Mesodermal cell (in vitro differentiated cells): ENCODE data around the gene ATP12A.

ENCODE experiments used
- H3K27ac ChIP-seq: 2 replicates; pipeline ENCODE4 v1.7.0; 2013; ENCODE audit warnings: mild to moderate bottlenecking, low read depth, low read length, moderate library complexity; ENCODE audit not compliant: severe bottlenecking
- H3K36me3 ChIP-seq: 2 replicates; pipeline ENCODE4 v1.7.1; 2013; ENCODE audit warnings: mild to moderate bottlenecking, low read length, moderate library complexity; ENCODE audit not compliant: control insufficient read depth, insufficient read depth
- H3K4me1 ChIP-seq: one replicate; pipeline ENCODE4 v1.7.1; 2013; ENCODE audit warnings: mild to moderate bottlenecking, low read length; ENCODE audit not compliant: insufficient read depth, control insufficient read depth, poor library complexity, severe bottlenecking
- H3K4me3 ChIP-seq: 2 replicates; pipeline ENCODE4 v1.7.0; 2013; ENCODE audit warnings: low read length, control low read depth, mild to moderate bottlenecking; ENCODE audit not compliant: insufficient read depth, poor library complexity, severe bottlenecking; ENCODE audit errors: extremely low read depth
- H3K9me3 ChIP-seq: 2 replicates; pipeline ENCODE4 v1.7.1; 2013; ENCODE audit warnings: mild to moderate bottlenecking, low read length, moderate library complexity; ENCODE audit not compliant: control insufficient read depth
- WGBS, 2 experiments: methylation state at CpG; one replicate each; pipeline ENCODE4 v1.1.5; 2013; ENCODE audit warnings: missing lambda C conversion rate in 2 of 2; ENCODE audit not compliant: insufficient coverage in 2 of 2; 5-methylcytosine and 5-hydroxymethylcytosine counted together

The ATP12A gene

DNA sequence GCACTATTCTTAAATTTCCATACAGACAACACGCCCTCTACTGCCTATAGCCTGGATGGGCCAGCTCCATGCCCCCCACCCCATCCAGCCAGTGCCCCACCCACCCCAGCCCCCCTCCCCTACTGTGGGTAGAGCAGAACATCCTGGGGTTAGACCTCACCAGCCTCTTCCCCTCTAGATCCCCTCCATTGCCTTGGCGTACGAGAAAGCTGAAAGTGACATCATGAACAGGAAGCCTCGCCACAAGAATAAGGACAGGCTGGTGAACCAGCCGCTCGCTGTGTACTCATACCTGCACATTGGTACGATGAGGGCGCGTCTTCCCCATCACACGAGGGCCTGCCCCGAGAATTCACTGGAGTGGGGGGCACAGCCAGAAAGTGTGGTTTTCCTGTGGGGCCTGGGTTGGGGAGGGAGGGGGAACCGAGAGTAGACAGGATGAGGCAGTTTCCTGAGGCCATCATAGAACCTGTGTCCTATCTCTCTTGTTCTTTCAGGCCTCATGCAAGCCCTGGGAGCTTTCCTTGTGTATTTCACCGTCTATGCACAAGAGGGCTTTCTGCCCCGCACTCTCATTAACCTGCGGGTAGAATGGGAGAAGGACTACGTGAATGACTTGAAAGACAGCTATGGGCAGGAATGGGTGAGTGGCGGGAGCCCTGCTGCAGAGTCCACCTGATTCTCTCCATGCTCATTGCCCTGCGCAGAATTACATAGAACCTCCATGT, 29.1 kb downstream of the ATP12A start:
- no peaks in the 10 kb centered on the region for H3K36me3 ChIP-seq
- H3K27ac ChIP-seq = no peak overlapping the region
- H3K4me3 ChIP-seq = no peak overlapping the region
- H3K9me3 ChIP-seq = no peaks in the 10 kb centered on the region
- 89 to 100% methylated on average over 11 to 14 of the region's 18 CpGs for WGBS, 2 experiments
- no peaks in the 10 kb centered on the region for H3K4me1 ChIP-seq

DNA sequence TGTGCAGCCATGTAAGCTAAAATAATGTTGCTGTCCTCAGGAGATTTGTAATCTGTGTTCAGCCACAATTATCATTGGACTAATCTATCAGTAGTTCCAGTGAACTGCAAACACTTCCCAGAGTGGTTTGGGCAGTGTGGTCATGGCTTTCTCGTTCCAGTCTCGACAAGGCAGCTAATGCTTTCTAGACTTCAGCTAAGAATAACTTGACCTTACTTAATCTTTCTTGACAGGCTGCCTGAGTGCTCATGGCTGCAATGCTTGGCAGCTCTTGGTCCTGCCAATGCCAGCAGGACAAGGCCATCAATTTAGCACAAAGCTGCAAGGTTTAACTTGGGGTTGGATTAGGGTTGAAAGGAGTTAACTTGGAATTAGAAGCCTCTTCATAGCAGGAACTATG, 32.8 kb downstream of the ATP12A start:
- WGBS, 2 experiments = 100% methylated on average over 2 of the region's 2 CpGs
- Histone ChIP-seq H3K4me3 (no peak overlapping the region), H3K9me3 (no peaks in the 10 kb centered on the region), H3K36me3 (no peaks in the 10 kb centered on the region), H3K4me1 (no peaks in the 10 kb centered on the region), H3K27ac (no peak overlapping the region)

DNA sequence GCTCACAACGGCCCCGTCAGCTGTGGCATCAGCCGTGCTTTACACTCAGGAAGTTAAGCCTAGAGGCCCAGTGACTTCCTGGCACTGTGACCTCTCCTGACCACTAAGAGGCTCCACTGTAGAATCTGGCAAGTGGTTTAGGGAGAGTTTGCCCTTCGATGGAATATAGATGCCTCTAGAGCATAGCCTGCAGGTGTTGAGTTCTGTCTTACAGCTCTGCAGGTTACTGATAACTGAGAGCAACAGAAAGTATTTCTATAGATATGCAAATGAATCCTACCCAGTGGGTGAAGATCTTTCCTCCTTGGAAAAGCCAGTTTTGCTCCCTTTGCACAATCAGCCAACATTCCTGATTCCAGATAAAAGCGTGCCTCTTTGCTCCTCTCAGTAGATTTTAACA, 35.8 kb downstream of the ATP12A start:
- Histone ChIP-seq H3K27ac (no peak overlapping the region), H3K36me3 (no peaks in the 10 kb centered on the region), H3K9me3 (no peaks in the 10 kb centered on the region), H3K4me1 (no peaks in the 10 kb centered on the region), H3K4me3 (no peak overlapping the region)
- 35% methylated on average over 3 of the region's 5 CpGs; no CpG with 5 or more reads in 1 of the 2 experiments for WGBS, 2 experiments

DNA sequence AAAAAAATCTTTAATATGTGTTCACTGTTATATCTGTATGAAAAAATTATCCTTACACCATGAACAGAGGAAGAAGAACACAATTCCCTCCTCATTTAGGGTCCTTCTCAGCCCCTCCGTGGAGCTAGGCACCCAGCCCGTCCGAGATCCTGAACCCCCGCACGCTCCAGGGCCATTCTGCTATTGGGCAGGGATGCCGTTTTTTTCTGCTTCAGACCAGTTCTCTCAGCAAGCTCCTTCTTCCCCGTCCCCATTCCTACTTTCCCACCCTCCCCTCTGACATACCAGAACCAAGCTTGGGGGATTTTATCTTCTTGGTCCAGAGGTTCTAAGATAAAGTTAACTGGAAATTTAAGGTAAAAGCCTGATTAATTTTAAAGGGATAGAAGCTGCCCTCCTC, 36.2 kb downstream of the ATP12A start:
- H3K4me1 ChIP-seq = no peaks in the 10 kb centered on the region
- WGBS, 2 experiments = 38 to 39% methylated on average over 2 to 4 of the region's 7 CpGs
- no peaks in the 10 kb centered on the region for H3K9me3 ChIP-seq
- H3K27ac ChIP-seq = no peak overlapping the region
- no peak overlapping the region for H3K4me3 ChIP-seq
- no peaks in the 10 kb centered on the region for H3K36me3 ChIP-seq

DNA sequence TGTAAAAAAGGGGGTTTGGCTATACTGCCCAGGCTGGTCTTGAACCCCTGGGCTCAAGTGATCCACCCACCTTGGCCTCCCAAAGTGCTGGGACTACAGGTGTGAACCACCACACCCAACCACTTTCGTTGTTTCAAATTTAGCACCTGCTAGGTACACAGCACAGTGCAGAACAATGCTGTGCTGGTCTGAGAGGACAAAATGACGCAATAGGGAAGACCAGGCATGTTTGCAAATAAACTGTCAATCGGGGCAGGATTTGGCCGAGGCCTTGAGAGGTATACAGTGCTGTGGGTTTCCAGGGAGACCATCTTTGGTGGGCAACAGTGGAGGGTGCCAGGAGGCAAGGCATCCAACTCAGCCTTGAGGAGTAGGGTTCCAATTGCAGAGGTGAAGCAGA, 37.0 kb downstream of the ATP12A start:
- Histone ChIP-seq H3K27ac (no peak overlapping the region), H3K36me3 (no peaks in the 10 kb centered on the region), H3K4me1 (no peaks in the 10 kb centered on the region), H3K9me3 (no peaks in the 10 kb centered on the region), H3K4me3 (no peak overlapping the region)
- 67 to 68% methylated on average over 3 to 4 of the region's 4 CpGs for WGBS, 2 experiments

DNA sequence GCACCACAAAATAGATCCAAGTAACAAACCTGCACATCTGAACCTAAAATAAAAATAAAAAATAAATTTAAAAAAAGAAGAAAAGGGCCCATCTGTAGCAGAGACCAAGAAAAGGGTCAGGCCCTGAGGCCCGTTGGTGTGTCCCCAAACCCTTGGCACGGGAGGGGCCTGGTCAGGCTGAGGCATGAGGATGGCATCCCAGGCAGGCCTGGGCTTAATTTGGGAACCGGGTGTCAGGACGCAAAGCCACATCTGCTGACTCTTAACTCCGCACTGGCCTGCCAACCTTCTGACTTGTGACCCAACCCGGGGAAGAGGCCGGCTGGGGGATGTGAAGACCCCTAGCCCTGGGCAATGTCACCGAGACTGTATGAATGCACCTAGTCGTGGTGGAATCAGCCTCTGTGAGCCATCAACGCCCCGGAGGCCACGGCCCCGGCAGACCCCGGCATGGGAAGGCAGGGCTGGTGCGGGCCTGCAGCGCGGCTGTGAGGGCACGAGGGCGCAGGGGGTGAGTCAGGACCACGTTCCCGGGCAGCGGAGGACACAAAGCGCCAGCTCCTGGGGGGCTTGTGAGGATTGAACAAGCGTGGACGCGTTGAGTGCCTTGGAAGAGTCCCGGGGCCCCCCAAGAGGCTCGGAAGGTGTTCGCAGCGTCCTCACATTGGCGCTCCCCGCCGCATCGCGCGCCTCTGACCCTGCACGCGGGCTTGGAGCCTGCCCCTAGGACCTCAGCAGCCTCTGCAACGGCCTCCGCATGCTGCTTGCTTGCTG, 38.2 kb downstream of the ATP12A start:
- Histone ChIP-seq H3K4me1 (no peaks in the 10 kb centered on the region), H3K9me3 (no peaks in the 10 kb centered on the region), H3K36me3 (no peaks in the 10 kb centered on the region), H3K4me3 (no peak overlapping the region), H3K27ac (no peak overlapping the region)
- WGBS, 2 experiments = 92 to 93% methylated on average over 36 to 40 of the region's 40 CpGs

DNA sequence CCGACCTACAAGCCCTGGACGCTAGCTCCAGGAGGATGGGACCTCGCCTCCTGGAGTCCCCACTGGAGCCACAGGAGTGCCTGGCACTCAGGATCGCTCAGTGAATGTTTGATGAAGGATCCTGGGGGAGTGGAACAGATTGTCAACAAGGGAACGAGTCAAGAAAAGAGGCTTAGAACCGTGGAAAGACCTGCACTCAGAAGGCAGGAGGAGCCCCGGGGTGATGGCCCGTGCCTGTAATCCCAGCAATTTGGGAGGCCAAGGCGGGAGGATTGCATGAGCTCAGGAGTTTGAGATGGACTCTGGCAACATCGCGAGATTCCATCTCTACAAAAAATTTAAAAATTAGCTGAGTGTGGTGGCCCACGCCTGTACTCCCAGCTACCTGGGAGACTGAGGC, 38.9 kb downstream of the ATP12A start:
- H3K36me3 ChIP-seq = no peaks in the 10 kb centered on the region
- no peaks in the 10 kb centered on the region for H3K4me1 ChIP-seq
- H3K4me3 ChIP-seq = no peak overlapping the region
- 92 to 93% methylated on average over 8 to 10 of the region's 12 CpGs for WGBS, 2 experiments
- H3K9me3 ChIP-seq = no peaks in the 10 kb centered on the region
- no peak overlapping the region for H3K27ac ChIP-seq

DNA sequence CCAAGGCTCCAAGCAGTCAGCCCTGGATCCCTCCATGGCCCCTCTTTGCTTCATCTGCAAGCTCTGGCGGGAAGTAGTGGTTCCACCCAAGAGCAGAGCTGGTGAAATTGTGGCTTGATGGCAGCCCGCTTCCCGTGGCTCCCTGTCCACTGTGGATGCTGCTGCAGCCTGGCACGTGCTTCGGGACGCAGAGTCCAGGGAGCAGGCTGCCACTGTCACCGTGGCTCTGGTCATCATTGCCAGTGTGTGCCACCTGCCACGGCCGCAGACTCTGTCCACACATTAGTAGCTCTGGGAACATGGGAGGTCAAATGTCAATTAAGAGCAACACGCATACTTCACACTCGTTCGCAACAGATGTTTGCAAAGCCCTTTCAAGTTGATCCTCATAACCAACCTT, 43.0 kb downstream of the ATP12A start:
- Histone ChIP-seq H3K9me3 (no peaks in the 10 kb centered on the region), H3K4me3 (no peak overlapping the region), H3K27ac (no peak overlapping the region), H3K4me1 (no peaks in the 10 kb centered on the region), H3K36me3 (no peaks in the 10 kb centered on the region)
- WGBS, 2 experiments = 84% methylated on average over 11 to 12 of the region's 12 CpGs

DNA sequence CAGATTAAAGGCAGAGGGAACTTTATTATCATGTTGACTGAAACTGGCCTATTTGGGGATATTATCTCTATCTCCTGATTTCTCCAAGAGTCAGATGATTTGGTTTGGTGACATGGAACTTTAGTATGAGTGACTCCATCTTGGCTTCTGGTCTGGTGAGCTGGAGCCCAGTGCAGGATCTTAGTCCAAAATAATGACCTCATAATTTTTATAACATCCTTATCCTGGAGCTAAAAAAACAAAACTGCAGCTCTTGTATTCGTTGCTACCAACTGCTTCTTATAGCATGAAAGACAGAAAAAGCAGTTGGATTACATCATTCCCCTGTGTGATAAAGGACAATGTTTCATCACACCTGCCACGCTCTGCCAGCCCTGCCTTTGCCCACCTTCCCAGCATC, 44.5 kb downstream of the ATP12A start:
- H3K27ac ChIP-seq = no peak overlapping the region
- 86 to 100% methylated on average over 1 to 2 of the region's 2 CpGs for WGBS, 2 experiments
- no peaks in the 10 kb centered on the region for H3K4me1 ChIP-seq
- H3K9me3 ChIP-seq = no peaks in the 10 kb centered on the region
- H3K4me3 ChIP-seq = no peak overlapping the region
- H3K36me3 ChIP-seq = no peaks in the 10 kb centered on the region

DNA sequence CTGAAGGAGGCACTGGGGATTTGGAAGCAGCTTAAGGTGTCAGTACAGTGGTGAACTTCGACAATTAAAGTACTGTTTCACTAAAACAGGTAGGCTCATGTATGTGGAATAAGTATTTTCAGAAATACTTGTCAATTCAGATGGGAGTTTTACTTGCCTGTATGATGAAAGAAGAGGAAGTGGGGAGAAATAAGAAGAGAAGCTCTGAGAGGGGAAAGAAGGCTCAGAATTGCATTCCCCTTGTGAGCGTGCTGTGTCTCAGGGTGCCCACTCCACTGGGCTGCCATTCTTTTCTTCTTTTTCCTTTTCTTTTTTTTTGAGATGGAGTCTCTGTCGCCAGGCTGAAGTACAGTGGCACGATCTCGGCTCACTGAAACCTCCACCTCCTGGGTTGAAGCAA, 45.2 kb downstream of the ATP12A start:
- H3K4me3 ChIP-seq = no peak overlapping the region
- H3K4me1 ChIP-seq = no peaks in the 10 kb centered on the region
- no peak overlapping the region for H3K27ac ChIP-seq
- WGBS, 2 experiments = 86 to 94% methylated on average over 5 of the region's 5 CpGs
- no peaks in the 10 kb centered on the region for H3K9me3 ChIP-seq
- H3K36me3 ChIP-seq = no peaks in the 10 kb centered on the region
